Measurements from ENCODE around the gene IGSF21. TPM values are rescaled to one million over a fixed set of nuclear protein-coding genes. Genes with fewer than 3 reads are reported as not detected.

IGSF21 gene
- total RNA-seq: not detected in 2 replicates

GRCh38 chr1:18107369-18108298 is at the start of gene IGSF21:
Gene IGSF21, plus strand, starts transcription at chr1:18107798. Its CDS starts 331 bp downstream, at chr1:18108129.

